ENCODE measurements around the gene SNRPA1. TPM values are rescaled to one million over a fixed set of nuclear protein-coding genes. Genes with fewer than 3 reads are reported as not detected.

Gene SNRPA1
- total and polyA plus RNA-seq, 2 of the 13 experiments (the other 11 are each of a cell fraction or from before 2014, with no cell fraction given): 41.2 to 108 TPM

GRCh38 chr15:101276501-101277037, 18.5 kb downstream of the SNRPA1 start:
- in situ Hi-C loops (cut with HindIII; ENCODE audit: extremely low pct_ligation_motif_present, low pct_unique_long_range_greater_than_20kb) (no loop called here), intact Hi-C loops (cut with micrococcal nuclease; ENCODE audit: unreplicated experiment) (no loop called here)
- DNase-seq (ENCODE audit: low spot score) (no peak), ATAC-seq (peak; percentile 52), FAIRE-seq (peak; percentile 48)
- 6% methylated on average over 14 of the region's 14 CpGs for WGBS (ENCODE audit: low lambda C conversion rate)
- peak overlapping the region; percentile 86 for H3K27ac ChIP-seq (ENCODE audit: extremely low read length, insufficient read depth, low read length)
- CTCF ChIA-PET (ENCODE audit: low intra/inter-chr PET ratio, low total read pairs): interaction anchor here (1.4 kb wide), 1 partner anchor 364 kb away, joined by 3 read pairs; no protein-coding TSS in a partner anchor
- H3K4me1 ChIP-seq (ENCODE audit: insufficient read depth, low read length): peaks cover 30% of the 10 kb centered on the region
- H3K27me3 ChIP-seq (ENCODE audit: control insufficient read depth in 1 of 2, insufficient read depth in 2 of 2, low read length in 2 of 2): no peaks in the 10 kb centered on the region; a peak in 1 of 5 replicates
- H3K79me2 ChIP-seq (ENCODE audit: insufficient read depth, low read length): peaks cover 20% of the 10 kb centered on the region
- no peaks in the 10 kb centered on the region for H3K9me3 ChIP-seq (ENCODE audit: low read length)
- H3K9ac ChIP-seq (ENCODE audit: insufficient read depth, low read depth, low read length): peak overlapping the region; percentile 95
- H3K4me3 ChIP-seq (replicated peaks in 1 of 3; ENCODE audit: insufficient read depth in 1 of 3, low read depth in 2 of 3, low read length in 3 of 3): peak overlapping the region; percentile 99 to 100 (median 99)
- peaks cover 15 to 46% of the 10 kb centered on the region in 2 experiments for H3K36me3 ChIP-seq (replicated peaks in 1 of 2; ENCODE audit: control insufficient read depth in 1 of 2, insufficient read depth in 2 of 2, low read length in 2 of 2)
- H4K20me1 ChIP-seq (ENCODE audit: insufficient read depth, low read length): no peaks in the 10 kb centered on the region; the same call in 1 of the 2 replicates
- peak overlapping the region; percentile 92 for H3K4me2 ChIP-seq (ENCODE audit: low read depth, low read length)
- BruUV-seq (replicated peaks): no TSS peak
- POLR2A ChIA-PET: interaction anchor here (0.6 to 1.4 kb wide), 4 partner anchors 9 to 268 kb away, joined by 3 to 5 read pairs (median 4); partner anchors contain the start of gene SNRPA1
- no peak overlapping the region for H2AFZ ChIP-seq (ENCODE audit: low read length)
- TF ChIP-seq MEIS2 (CRISPR knock-in tag; IDR thresholded peaks at IDR 0.05): no peak; the same call in 1 of the 2 replicates
- peak; percentile 24 for TF ChIP-seq ZC3H13 (CRISPR knock-in tag; IDR thresholded peaks at IDR 0.05)
- peak; percentile 9; the same call in 1 of the 2 replicates for TF ChIP-seq ARID2 (CRISPR knock-in tag; IDR thresholded peaks at IDR 0.05; ENCODE audit: borderline replicate concordance)
- 0 out of 2 replicates have a peak, but pooled peaks have one; percentile 22 for TF ChIP-seq NFATC3 (CRISPR knock-in tag; IDR thresholded peaks at IDR 0.05)
- peak; percentile 48; the same call in 1 of the 2 replicates for TF ChIP-seq KDM5A (IDR thresholded peaks at IDR 0.05; ENCODE audit: borderline replicate concordance, low read length)
- peak; percentile 7; the same call in 1 of the 2 replicates for TF ChIP-seq MYPOP (CRISPR knock-in tag; IDR thresholded peaks at IDR 0.05)
- peak; percentile 17 for TF ChIP-seq TEAD3 (CRISPR knock-in tag; optimal IDR thresholded peaks at IDR 0.05; ENCODE audit: borderline replicate concordance)
- TF ChIP-seq CTCF (CRISPR knock-in tag; IDR thresholded peaks at IDR 0.05): peak; percentile 15
- 0 out of 4 replicates have a peak, but pooled peaks of 1 of the 2 experiments have one; percentile 11 for TF ChIP-seq HMGXB4 (CRISPR knock-in tag; IDR thresholded peaks at IDR 0.05; ENCODE audit: borderline replicate concordance in 1 of 2, low read depth in 1 of 2)
- TF ChIP-seq KDM6A (CRISPR knock-in tag; IDR thresholded peaks at IDR 0.05; ENCODE audit: low read depth): no peak
- no peak for TF ChIP-seq STAG1 (CRISPR knock-in tag; IDR thresholded peaks at IDR 0.05)
- no peak for TF ChIP-seq USF2 (IDR thresholded peaks at IDR 0.05; ENCODE audit: low read depth, low read length)
- TF ChIP-seq USF2 (CRISPR knock-in tag; IDR thresholded peaks at IDR 0.05; ENCODE audit: borderline replicate concordance): 0 out of 2 replicates have a peak, but pooled peaks have one; percentile 21
- TF ChIP-seq ZBTB8A (CRISPR knock-in tag; IDR thresholded peaks at IDR 0.05; ENCODE audit: borderline replicate concordance, low read depth): no peak
- 0 out of 2 replicates have a peak, but pooled peaks have one; percentile 0 for TF ChIP-seq ZNF275 (CRISPR knock-in tag; IDR thresholded peaks at IDR 0.05; ENCODE audit: borderline replicate concordance)

Measured in HepG2 (cell line).